ENCODE data around the gene HBEGF. TPM values are rescaled to one million over a fixed set of nuclear protein-coding genes. Genes with fewer than 3 reads are reported as not detected.

The HBEGF gene
- total and polyA plus RNA-seq, 2 donors (not counting 1 experiment from before 2014, with no cell fraction given) = 0.89 to 2.4 TPM

DNA sequence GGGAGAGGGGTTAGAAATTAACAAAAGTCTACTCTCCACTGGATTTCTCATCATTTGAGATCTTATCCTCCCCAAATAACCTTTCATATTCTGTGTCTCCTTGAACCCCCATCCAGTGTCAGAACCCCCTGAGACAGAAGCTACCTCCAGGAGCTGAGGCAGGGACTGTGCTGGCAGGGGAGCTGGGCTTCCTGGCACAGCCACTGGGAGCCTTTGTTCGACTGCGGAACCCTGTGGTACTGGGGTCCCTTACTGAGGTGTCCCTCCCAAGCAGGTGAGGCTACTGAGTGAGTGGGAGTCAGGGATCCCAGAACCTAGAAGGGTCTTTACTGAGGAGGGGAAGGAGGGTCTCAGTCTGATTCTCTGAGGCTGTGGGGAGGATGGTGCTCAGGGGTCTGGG, 15.5 kb upstream of the HBEGF start:
- no peak overlapping the region for H3K27ac Mint-ChIP-seq
- ChIA-PET CTCF (interaction anchor here (0.8 to 7.7 kb wide), 6 partner anchors 11 to 358 kb away, joined by 3 to 117 read pairs (median 6); partner anchors contain the start of gene HBEGF), POLR2A (no interaction called here)
- Histone ChIP-seq H4K20me1 (ENCODE audit: control insufficient read depth, insufficient read depth, low read length, poor library complexity, severe bottlenecking) (no peaks in the 10 kb centered on the region), H3K4me2 (replicated peaks; ENCODE audit: low read depth, low read length, poor library complexity, severe bottlenecking) (no peak overlapping the region), H3K9ac (ENCODE audit: low read length) (no peak overlapping the region), H3K27me3 (replicated peaks in 1 of 4; ENCODE audit: control extremely low read depth in 1 of 4, control insufficient read depth in 3 of 4, insufficient read depth in 4 of 4, low read length in 3 of 4) (no peaks in the 10 kb centered on the region), H3K4me1 (ENCODE audit: control insufficient read depth in 2 of 2, insufficient read depth in 2 of 2, low read length in 2 of 2) (peaks cover 10 to 19% of the 10 kb centered on the region in 2 donors), H3K79me2 (ENCODE audit: control insufficient read depth, insufficient read depth, low read length) (no peaks in the 10 kb centered on the region), H3K4me3 (ENCODE audit: control extremely low read depth in 1 of 5, extremely low read depth in 1 of 5, insufficient read depth in 1 of 5, low read depth in 2 of 5, low read length in 4 of 5) (no peak overlapping the region), H3K9me3 (ENCODE audit: control extremely low read depth in 1 of 3, control insufficient read depth in 2 of 3, insufficient read depth in 1 of 3, low read length in 2 of 3) (no peaks in the 10 kb centered on the region), H3K36me3 (replicated peaks in 1 of 2; ENCODE audit: control extremely low read depth in 1 of 2, control insufficient read depth in 1 of 2, extremely low read depth in 1 of 2, insufficient read depth in 2 of 2, low read length in 1 of 2) (no peaks in the 10 kb centered on the region), H3K27ac (ENCODE audit: low read length in 2 of 2) (no peak overlapping the region), H2AFZ (ENCODE audit: insufficient read depth, low read depth, low read length, poor library complexity, severe bottlenecking) (no peak overlapping the region)
- intact Hi-C loops (cut with micrococcal nuclease) = no loop called here
- ATAC-seq (ENCODE audit: low read depth) (no peak), DNase-seq (no peak)
- H3K4me1 Mint-ChIP-seq = peaks cover 11% of the 10 kb centered on the region
- no peaks in the 10 kb centered on the region for H3K9me3 Mint-ChIP-seq (ENCODE audit: insufficient read depth)
- H3K4me3 Mint-ChIP-seq = no peak overlapping the region
- H3K27me3 Mint-ChIP-seq = peaks cover 8% of the 10 kb centered on the region
- 92% methylated on average over 2 of the region's 2 CpGs for WGBS (ENCODE audit: insufficient coverage)
- TF ChIP-seq EZH2 (IDR thresholded peaks at IDR 0.05; ENCODE audit: borderline replicate concordance, insufficient read depth, low read depth, low read length, poor library complexity, severe bottlenecking) (no peak), CTCF (IDR thresholded peaks at IDR 0.05) (no peak)

- no peaks in the 10 kb centered on the region for H3K79me2 ChIP-seq (ENCODE audit: control insufficient read depth, insufficient read depth, low read length)
- no peak overlapping the region for H3K4me3 Mint-ChIP-seq
- H3K36me3 ChIP-seq (replicated peaks in 1 of 2; ENCODE audit: control extremely low read depth in 1 of 2, control insufficient read depth in 1 of 2, extremely low read depth in 1 of 2, insufficient read depth in 2 of 2, low read length in 1 of 2) = no peaks in the 10 kb centered on the region
- no peaks in the 10 kb centered on the region for H4K20me1 ChIP-seq (ENCODE audit: control insufficient read depth, insufficient read depth, low read length, poor library complexity, severe bottlenecking)
- no peaks in the 10 kb centered on the region for H3K27me3 ChIP-seq (replicated peaks in 1 of 4; ENCODE audit: control extremely low read depth in 1 of 4, control insufficient read depth in 3 of 4, insufficient read depth in 4 of 4, low read length in 3 of 4)
- H3K27ac Mint-ChIP-seq = no peak overlapping the region
- H3K9ac ChIP-seq (ENCODE audit: low read length) = no peak overlapping the region
- no peak overlapping the region for H2AFZ ChIP-seq (ENCODE audit: insufficient read depth, low read depth, low read length, poor library complexity, severe bottlenecking)
- peaks cover 10 to 20% of the 10 kb centered on the region in 2 donors for H3K4me1 ChIP-seq (ENCODE audit: control insufficient read depth in 2 of 2, insufficient read depth in 2 of 2, low read length in 2 of 2)
- no peak for TF ChIP-seq CTCF (IDR thresholded peaks at IDR 0.05)
- no peak for TF ChIP-seq EZH2 (IDR thresholded peaks at IDR 0.05; ENCODE audit: borderline replicate concordance, insufficient read depth, low read depth, low read length, poor library complexity, severe bottlenecking)
- peaks cover 11% of the 10 kb centered on the region for H3K4me1 Mint-ChIP-seq
- intact Hi-C loops (cut with micrococcal nuclease) = no loop called here
- DNase-seq = no peak
- ATAC-seq (ENCODE audit: low read depth) = no peak
- H3K27ac ChIP-seq (ENCODE audit: low read length in 2 of 2) = no peak overlapping the region
- ChIA-PET POLR2A (no interaction called here), CTCF (interaction anchor here (0.6 to 7.7 kb wide), 6 partner anchors 9 to 1905 kb away, joined by 3 to 117 read pairs (median 4); partner anchors contain the start of gene HBEGF)
- whole genome bisulfite sequencing (ENCODE audit: insufficient coverage) = 83% methylated on average over 6 of the region's 7 CpGs
- H3K9me3 Mint-ChIP-seq (ENCODE audit: insufficient read depth) = no peaks in the 10 kb centered on the region
- no peak overlapping the region for H3K4me3 ChIP-seq (ENCODE audit: control extremely low read depth in 1 of 5, extremely low read depth in 1 of 5, insufficient read depth in 1 of 5, low read depth in 2 of 5, low read length in 4 of 5)
- no peak overlapping the region for H3K4me2 ChIP-seq (replicated peaks; ENCODE audit: low read depth, low read length, poor library complexity, severe bottlenecking)
- peaks cover 8% of the 10 kb centered on the region for H3K27me3 Mint-ChIP-seq
- H3K9me3 ChIP-seq (ENCODE audit: control extremely low read depth in 1 of 3, control insufficient read depth in 2 of 3, insufficient read depth in 1 of 3, low read length in 2 of 3) = no peaks in the 10 kb centered on the region
Measured at GRCh38 chr5:140360681-140361479, 14.5 kb upstream of the HBEGF start.

Measured in B cell (primary cell).